ENCODE data around the gene TPRN. TPM values are rescaled to one million over a fixed set of nuclear protein-coding genes. Genes with fewer than 3 reads are reported as not detected.
A peak's percentile ranks its signal among the peaks of the same experiment; 100 is the strongest.

Gene TPRN
- total and polyA plus RNA-seq, 2 donors (not counting 1 experiment from before 2014, with no cell fraction given): 1.6 to 5.8 TPM

- TF ChIP-seq CTCF (conservative IDR thresholded peaks at IDR 0.05 in 1 of 2, IDR thresholded peaks at IDR 0.05 in 1 of 2; ENCODE audit: low read depth in 1 of 2, low read length in 2 of 2): no peak
- TF ChIP-seq EZH2 (IDR thresholded peaks at IDR 0.05; ENCODE audit: low read length, missing control alignments): no peak
- H3K27ac ChIP-seq (ENCODE audit: insufficient read depth, low read length): no peak overlapping the region
These were observed 37.5 kb upstream of the TPRN start for GRCh38 chr9:137237759-137238726.

GRCh38 chr9:137236936-137237421 lies 36.4 kb upstream of the TPRN start:
- Histone ChIP-seq H3K4me2 (ENCODE audit: extremely low read depth, insufficient read depth, low read length) (no peak overlapping the region), H3K36me3 (ENCODE audit: control insufficient read depth, insufficient read depth, low read length) (peaks cover 3% of the 10 kb centered on the region), H3K27me3 (ENCODE audit: control insufficient read depth, insufficient read depth, low read length) (no peaks in the 10 kb centered on the region), H2AFZ (ENCODE audit: low read length) (no peak overlapping the region), H3K9ac (ENCODE audit: insufficient read depth, low read length) (no peak overlapping the region), H3K27ac (ENCODE audit: insufficient read depth, low read length) (no peak overlapping the region), H4K20me1 (ENCODE audit: control insufficient read depth, extremely low read depth, insufficient read depth, low read length) (no peaks in the 10 kb centered on the region), H3K4me3 (replicated peaks in 1 of 4; ENCODE audit: control extremely low read depth in 1 of 4, insufficient read depth in 1 of 4, low read depth in 3 of 4, low read length in 4 of 4) (no peak overlapping the region), H3K9me3 (ENCODE audit: control insufficient read depth, insufficient read depth, low read depth, low read length) (no peaks in the 10 kb centered on the region), H3K4me1 (ENCODE audit: control insufficient read depth, extremely low read depth, insufficient read depth, low read length) (peaks cover 2% of the 10 kb centered on the region), H3K79me2 (ENCODE audit: control insufficient read depth, insufficient read depth, low read length) (peaks cover 18% of the 10 kb centered on the region)
- DNase-seq (ENCODE audit: low read depth in 2 of 2): no peak
- no peak for TF ChIP-seq CTCF (conservative IDR thresholded peaks at IDR 0.05 in 1 of 2, IDR thresholded peaks at IDR 0.05 in 1 of 2; ENCODE audit: low read depth in 1 of 2, low read length in 2 of 2)
- no peak for TF ChIP-seq EZH2 (IDR thresholded peaks at IDR 0.05; ENCODE audit: low read length, missing control alignments)

More at GRCh38 chr9:137237759-137238726, 37.5 kb upstream of the TPRN start:
- Histone ChIP-seq H3K9me3 (ENCODE audit: control insufficient read depth, insufficient read depth, low read depth, low read length) (no peaks in the 10 kb centered on the region), H3K36me3 (ENCODE audit: control insufficient read depth, insufficient read depth, low read length) (peaks cover 13% of the 10 kb centered on the region), H2AFZ (ENCODE audit: low read length) (no peak overlapping the region), H3K9ac (ENCODE audit: insufficient read depth, low read length) (no peak overlapping the region), H3K79me2 (ENCODE audit: control insufficient read depth, insufficient read depth, low read length) (peaks cover 29% of the 10 kb centered on the region), H4K20me1 (ENCODE audit: control insufficient read depth, extremely low read depth, insufficient read depth, low read length) (no peaks in the 10 kb centered on the region), H3K27me3 (ENCODE audit: control insufficient read depth, insufficient read depth, low read length) (no peaks in the 10 kb centered on the region), H3K4me1 (ENCODE audit: control insufficient read depth, extremely low read depth, insufficient read depth, low read length) (peaks cover 6% of the 10 kb centered on the region), H3K4me2 (ENCODE audit: extremely low read depth, insufficient read depth, low read length) (no peak overlapping the region), H3K4me3 (replicated peaks in 1 of 4; ENCODE audit: control extremely low read depth in 1 of 4, insufficient read depth in 1 of 4, low read depth in 3 of 4, low read length in 4 of 4) (no peak overlapping the region)
- DNase-seq (ENCODE audit: low read depth in 2 of 2): no peak

- TF ChIP-seq EZH2 (IDR thresholded peaks at IDR 0.05; ENCODE audit: low read length, missing control alignments): no peak
- peak; percentile 79 to 81 for TF ChIP-seq CTCF (conservative IDR thresholded peaks at IDR 0.05 in 1 of 2, IDR thresholded peaks at IDR 0.05 in 1 of 2; ENCODE audit: low read depth in 1 of 2, low read length in 2 of 2)
- no peaks in the 10 kb centered on the region for H3K27me3 ChIP-seq (ENCODE audit: control insufficient read depth, insufficient read depth, low read length)
- H4K20me1 ChIP-seq (ENCODE audit: control insufficient read depth, extremely low read depth, insufficient read depth, low read length): no peaks in the 10 kb centered on the region
- peaks cover 2% of the 10 kb centered on the region for H3K4me1 ChIP-seq (ENCODE audit: control insufficient read depth, extremely low read depth, insufficient read depth, low read length)
- H3K36me3 ChIP-seq (ENCODE audit: control insufficient read depth, insufficient read depth, low read length): no peaks in the 10 kb centered on the region
- H3K9me3 ChIP-seq (ENCODE audit: control insufficient read depth, insufficient read depth, low read depth, low read length): no peaks in the 10 kb centered on the region
- DNase-seq (ENCODE audit: low read depth in 2 of 2): peak; percentile 60 to 62
- no peak overlapping the region for H3K4me2 ChIP-seq (ENCODE audit: extremely low read depth, insufficient read depth, low read length)
- H3K9ac ChIP-seq (ENCODE audit: insufficient read depth, low read length): no peak overlapping the region
- no peak overlapping the region for H3K27ac ChIP-seq (ENCODE audit: insufficient read depth, low read length)
- no peak overlapping the region for H2AFZ ChIP-seq (ENCODE audit: low read length)
- peaks cover 13% of the 10 kb centered on the region for H3K79me2 ChIP-seq (ENCODE audit: control insufficient read depth, insufficient read depth, low read length)
- H3K4me3 ChIP-seq (replicated peaks in 1 of 4; ENCODE audit: control extremely low read depth in 1 of 4, insufficient read depth in 1 of 4, low read depth in 3 of 4, low read length in 4 of 4): peak overlapping the region in 1 of 4 experiments; percentile 7
These were observed 35.8 kb upstream of the TPRN start for GRCh38 chr9:137236238-137236935.
